Endometrial microvascular endothelial cells (primary cell): ENCODE data around the gene TMEM120B. TPM values are rescaled to one million over a fixed set of nuclear protein-coding genes. Genes with fewer than 3 reads are reported as not detected.

ENCODE experiments used
- in situ Hi-C: cut with HindIII; loops from 2 replicates; pipeline ENCODE4 v1.10.0; 2017; ENCODE audit warnings: low sequenced_read_pairs, low pct_unique_long_range_greater_than_20kb; ENCODE audit errors: inconsistent ontology term
- total RNA-seq: library from RNA; depleted of rRNA; stranded (reverse); fragments of >200 nt; gene quantifications from one replicate; pipeline ENCODE4 v1.2.3, GENCODE V29; 2015; ENCODE audit errors: inconsistent ontology term

Gene TMEM120B
- total RNA-seq, 1 donor from 2014 or later = 9.8 TPM

GRCh38 chr12:121823101-121823726, 110.7 kb downstream of the TMEM120B start:
- in situ Hi-C loops = no loop called here

GRCh38 chr12:121823727-121824115, 111.2 kb downstream of the TMEM120B start:
- in situ Hi-C loops = no loop called here

- in situ Hi-C loops = no loop called here
Measured at GRCh38 chr12:121825041-121825523, 112.5 kb downstream of the TMEM120B start.

GRCh38 chr12:121826318-121827150, 114.0 kb downstream of the TMEM120B start:
- in situ Hi-C loops = no loop called here

GRCh38 chr12:121827351-121828099, 115.0 kb downstream of the TMEM120B start:
- in situ Hi-C loops = no loop called here

GRCh38 chr12:121828306-121828705, 115.8 kb downstream of the TMEM120B start:
- in situ Hi-C loops = no loop called here

GRCh38 chr12:121828826-121829225, 116.3 kb downstream of the TMEM120B start:
- in situ Hi-C loops = no loop called here

- in situ Hi-C loops = no loop called here
Measured at GRCh38 chr12:121829250-121829918, 116.8 kb downstream of the TMEM120B start.

GRCh38 chr12:121830134-121830533, 117.6 kb downstream of the TMEM120B start:
- in situ Hi-C loops = no loop called here

- in situ Hi-C loops = no loop called here
Measured at GRCh38 chr12:121830588-121831265, 118.2 kb downstream of the TMEM120B start.

Other genes starting within 250 kb of the TMEM120B start
- 25.6 TPM for gene KDM2B, start 131.7 kb upstream of the TMEM120B start, total RNA-seq
- 46.9 TPM for gene ORAI1, start 86.2 kb upstream of the TMEM120B start, total RNA-seq
- gene MORN3, start 43.1 kb upstream of the TMEM120B start, total RNA-seq = 0.19 TPM
- 14.6 TPM for gene RHOF, start 80.9 kb downstream of the TMEM120B start, total RNA-seq
- 5.8 TPM for gene SETD1B, start 91.3 kb downstream of the TMEM120B start, total RNA-seq
- not detected for gene HPD, start 146.1 kb downstream of the TMEM120B start, total RNA-seq
- gene PSMD9, start 176.0 kb downstream of the TMEM120B start, total RNA-seq = 120 TPM
- gene CFAP251, start 205.8 kb downstream of the TMEM120B start, total RNA-seq = 0.37 TPM